ENCODE results near the gene TP53I13.

Gene TP53I13

DNA sequence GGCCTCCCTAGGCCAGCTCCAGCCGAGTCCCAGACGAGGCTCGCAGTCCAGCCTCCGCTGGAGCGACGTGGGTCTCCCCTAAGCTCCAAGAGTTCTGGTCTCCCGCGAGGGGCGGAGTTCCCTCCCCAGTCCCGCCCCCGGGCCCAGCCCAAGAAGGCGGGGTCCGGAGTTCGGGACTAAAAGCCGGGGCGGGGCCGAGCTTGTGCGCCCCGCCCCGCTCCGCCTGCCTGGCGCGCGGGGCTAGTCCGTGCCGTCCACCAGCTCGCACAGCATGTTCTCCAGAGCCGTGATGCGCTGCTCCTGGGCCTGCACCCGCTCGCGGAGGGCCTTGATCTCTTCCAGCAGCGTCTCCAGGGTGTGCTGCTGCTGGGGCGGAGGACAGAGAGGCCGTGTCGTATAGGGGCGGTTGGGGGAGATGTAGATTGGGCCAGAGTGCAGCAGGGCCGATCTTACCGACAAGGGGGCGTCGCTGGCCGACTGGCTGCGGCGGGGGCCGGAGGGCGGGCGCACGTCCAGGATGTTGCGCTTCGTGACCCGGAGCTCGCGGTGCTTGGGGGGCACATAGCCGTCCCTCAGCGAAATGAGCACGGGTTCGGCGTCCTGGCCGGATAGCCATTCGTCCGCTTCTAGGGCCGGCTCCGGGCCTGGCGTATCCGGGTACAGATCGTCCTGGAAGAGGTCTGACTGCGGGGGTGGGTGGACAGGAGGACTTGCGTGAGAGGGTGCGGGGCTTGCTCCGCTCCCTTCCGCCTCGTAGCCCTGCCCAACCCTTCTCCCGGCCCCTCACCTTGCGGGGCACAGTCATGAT, 47.2 kb downstream of the TP53I13 start:
- DNase-seq (ENCODE audit: low read depth): peak; percentile 74

DNA sequence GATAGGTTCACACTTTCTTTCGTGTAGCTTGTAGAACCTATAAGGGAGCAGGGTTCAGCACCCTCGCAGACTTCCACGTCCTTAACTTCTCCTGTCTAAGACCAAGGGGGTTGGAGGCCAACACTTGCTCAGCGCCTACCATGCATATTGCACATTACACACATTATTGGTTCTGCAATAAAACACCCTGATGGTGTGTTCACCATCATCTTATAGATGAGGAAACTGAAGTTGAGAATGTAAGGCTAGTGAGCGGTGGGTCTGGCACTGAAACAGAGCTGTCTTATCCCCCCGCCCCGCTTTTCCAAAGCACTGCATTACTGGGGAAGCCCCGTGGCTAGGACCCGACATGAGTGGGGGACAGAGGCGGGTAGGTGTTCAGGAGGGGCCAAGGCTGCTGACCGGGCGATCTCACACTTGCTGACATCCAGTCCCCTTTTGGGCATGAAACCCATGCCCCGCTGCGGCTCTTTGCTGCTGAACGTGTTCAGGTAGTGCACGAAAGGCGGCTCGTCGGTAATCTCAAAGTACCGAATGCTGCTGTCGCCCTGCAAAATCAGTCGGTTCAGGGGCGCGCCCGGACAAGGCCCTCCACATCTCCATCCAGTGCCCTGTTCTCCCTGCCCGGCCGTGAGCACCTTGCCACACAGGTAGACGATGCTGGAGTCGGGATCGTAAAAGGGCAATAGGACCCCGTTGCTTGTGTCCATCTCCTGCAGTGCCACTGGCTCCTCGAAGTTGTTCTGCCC, 48.0 kb downstream of the TP53I13 start:
- no peak for DNase-seq (ENCODE audit: low read depth)

DNA sequence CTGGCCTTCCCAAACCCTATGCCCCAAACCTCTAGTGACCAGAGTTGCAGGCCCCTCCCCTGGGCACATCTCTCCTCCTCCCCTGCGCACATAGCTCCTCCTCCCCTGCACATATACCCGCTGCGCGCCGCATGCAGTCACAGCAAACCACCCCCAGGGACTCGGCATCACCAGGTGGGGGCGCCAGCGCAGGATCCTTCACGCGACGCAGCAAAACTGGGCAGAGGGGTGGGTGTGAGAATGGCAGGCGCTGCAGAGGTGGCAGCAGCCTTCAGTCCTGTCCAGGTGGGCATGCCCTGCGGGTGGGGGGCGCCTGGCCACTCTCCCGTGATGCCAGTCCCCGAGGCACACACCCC, 48.6 kb downstream of the TP53I13 start:
- peak; percentile 78 for DNase-seq (ENCODE audit: low read depth)

DNA sequence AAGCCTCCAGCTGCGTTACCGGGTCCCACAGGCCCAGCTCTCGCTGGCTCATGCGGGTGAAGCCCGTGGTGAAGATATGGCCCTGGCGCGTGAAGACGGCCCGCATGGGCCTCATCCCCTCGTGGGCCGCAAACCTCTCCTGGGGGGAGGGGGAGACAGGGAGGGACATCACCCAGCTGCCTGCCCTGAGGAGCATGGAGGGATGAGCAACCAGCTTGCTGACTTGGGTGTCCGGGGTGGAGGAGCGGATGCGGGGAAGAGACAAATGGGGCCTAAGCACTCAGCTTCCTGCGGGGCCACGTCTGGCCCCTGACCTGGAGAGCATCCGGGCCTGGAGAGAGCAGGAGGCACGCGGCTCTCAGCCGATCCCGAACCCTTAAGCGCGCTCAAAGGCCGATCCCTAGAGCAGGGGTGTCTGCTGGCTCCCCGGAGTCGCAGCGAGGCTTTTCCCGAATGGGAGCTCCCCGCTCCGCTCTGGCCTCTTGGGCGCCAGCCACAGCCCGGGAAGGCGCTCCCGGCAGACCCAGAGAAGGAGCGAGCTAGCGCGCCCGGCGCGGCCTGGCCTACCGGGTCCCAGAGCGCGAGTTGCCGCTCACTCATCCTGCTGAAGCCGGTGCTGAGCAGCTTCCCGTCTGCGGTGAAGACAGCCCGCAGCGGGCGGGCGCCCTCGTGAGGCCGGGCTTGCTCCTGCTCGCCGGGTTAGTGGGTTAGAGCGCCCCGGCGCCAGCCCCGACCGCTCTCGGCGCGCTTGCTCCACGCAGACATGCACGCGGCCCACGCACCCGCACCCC, 49.2 kb downstream of the TP53I13 start:
- peak; percentile 81 for DNase-seq (ENCODE audit: low read depth)

DNA sequence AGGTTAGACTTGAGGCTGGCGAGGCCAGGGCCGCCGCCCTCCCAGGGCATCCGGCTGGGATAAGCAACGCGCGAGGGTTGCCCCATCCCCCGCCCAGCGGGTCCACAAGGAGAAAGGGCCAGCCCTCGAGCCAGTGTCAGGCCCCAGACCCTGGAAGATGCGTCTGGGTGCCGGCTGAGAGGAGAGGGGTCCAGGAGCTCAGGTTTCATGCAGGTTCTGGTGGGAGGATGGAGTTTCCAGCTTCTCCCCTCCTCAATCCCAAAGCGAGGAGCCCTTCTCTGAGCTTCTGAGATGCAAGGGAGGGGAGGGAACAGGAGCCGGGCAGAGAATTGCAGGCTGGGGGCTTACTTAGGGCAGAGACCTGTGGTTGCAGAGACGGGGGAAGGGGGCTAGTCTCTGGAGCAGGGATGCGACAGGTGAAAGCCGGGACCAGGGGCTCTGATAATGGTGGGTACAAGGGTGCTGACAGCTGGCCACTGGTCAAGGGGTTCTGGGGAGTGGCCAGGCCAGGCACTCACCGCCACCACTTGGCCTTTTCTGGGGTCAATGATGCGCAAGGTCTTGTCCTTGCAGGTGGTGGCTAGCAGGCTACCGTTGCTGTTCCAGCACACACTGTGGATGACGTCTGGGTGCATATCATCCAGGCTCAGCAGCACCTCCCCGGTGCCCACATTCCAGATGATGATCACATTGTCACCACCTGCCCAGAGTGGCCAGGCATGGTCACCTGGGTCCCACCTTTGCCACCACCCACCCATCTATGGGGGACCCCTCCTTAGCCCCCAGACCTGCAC, 50.0 kb downstream of the TP53I13 start:
- DNase-seq (ENCODE audit: low read depth): no peak

DNA sequence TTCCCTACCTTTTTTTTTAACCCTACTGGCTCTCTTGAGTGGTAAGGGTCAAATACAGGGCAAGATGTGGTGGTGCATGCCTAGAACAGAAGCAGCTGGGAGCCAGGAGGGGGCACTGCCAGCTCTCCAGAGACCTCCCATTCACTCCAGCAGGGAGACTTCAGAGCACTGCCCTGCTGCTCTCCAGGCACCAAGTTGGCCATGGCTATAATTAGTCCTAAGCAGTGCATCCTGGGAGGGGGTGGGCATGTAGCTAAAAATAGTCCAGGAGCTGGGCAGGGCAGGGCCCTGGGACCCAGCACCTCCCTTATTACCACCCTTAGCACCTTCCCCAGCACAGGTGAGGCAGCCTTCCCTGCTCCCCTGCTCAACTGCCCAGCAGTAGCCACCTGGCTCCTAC, 50.8 kb downstream of the TP53I13 start:
- no peak for DNase-seq (ENCODE audit: low read depth)

DNA sequence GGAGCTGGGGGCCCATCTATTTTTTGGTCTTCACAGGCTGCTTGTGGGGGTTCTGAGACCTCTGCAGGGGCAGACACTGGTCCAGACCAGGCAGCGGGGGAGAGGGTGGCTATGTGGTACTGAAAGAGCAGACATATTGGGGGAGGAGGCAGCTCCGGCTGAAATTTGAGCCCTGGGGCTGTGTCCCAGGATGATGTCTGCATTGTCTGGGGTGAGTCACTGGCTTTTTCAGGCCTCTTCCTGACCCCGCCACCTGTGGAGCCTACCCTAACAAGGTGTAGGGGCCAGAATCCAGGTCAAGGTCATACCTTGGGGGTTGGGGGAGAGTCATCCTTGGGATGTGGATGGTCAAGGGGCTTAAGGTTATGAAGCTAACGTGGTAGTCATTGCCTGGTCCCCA, 51.8 kb downstream of the TP53I13 start:
- no peak for DNase-seq (ENCODE audit: low read depth)

DNA sequence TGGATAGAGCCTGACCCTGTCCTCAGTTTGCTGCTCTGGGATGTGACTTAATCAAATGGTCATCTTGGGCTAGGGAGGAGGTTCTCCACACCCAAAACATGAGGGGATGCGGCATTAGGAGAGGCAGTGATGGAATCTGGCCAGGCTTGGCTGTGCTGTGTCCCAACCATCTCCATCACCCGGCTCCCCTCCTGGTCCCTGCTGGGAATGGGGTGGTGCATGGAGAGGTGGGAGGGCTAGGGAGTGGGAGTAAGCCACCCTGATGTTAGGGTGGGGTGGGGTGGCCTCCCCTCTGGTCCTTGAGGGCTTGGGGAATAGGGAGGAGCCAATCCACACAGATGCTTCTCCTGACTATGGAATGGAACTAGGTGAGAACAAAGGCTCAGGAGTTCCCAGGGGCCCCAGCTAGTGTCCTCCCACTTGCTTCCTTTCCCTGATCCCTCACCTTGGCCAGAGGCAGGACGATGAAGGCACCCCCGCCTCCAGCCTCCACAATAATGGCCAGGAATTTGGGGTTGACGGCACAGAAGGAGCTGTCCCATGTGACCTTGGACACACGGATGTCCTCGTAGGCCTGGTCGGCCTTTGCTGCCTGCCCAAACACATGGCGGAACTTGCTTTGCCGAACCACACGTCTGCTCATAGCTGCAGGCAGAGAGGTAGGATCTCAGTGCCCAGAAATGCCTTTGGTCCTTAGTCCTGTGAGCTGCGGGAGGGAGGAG, 52.4 kb downstream of the TP53I13 start:
- no peak for DNase-seq (ENCODE audit: low read depth)

DNA sequence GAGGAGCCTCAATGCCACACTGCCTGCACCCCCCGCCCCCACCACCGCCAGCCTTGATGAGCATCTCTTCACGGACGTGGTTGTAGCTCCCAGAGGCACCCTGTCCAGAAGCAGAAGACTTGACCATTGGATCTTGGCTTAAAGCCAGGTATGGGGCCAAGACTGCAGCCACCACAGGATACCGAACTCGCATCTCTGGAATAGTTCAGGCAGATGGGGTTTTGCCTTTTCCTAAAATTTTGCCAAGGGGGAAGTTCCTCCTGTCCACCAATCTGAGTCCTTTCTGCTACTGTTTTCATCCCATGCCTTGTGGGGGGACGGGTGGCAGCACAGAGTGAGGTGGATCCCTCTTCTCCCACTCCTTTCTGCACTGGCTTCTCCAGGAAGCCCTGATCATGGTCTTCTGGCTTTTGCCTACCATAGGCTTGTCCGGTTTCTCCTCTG, 53.3 kb downstream of the TP53I13 start:
- no peak for DNase-seq (ENCODE audit: low read depth)
